Mucosa of stomach (tissue), 1 donor: ENCODE data around the gene LTBP1.
"Not testable (repeated sequence)": the region's sequence is repeated elsewhere in the genome, so short reads cannot be mapped to it uniquely, and the experiment has no call there.

Source experiments
- H3K27me3 ChIP-seq: one replicate; pipeline ENCODE4 v1.7.0; 2013; ENCODE audit warnings: mild to moderate bottlenecking, low read length; ENCODE audit not compliant: control insufficient read depth, insufficient read depth
- H3K36me3 ChIP-seq: one replicate; pipeline ENCODE4 v1.7.0; 2013; ENCODE audit warnings: low read length; ENCODE audit not compliant: control insufficient read depth, insufficient read depth
- H3K4me1 ChIP-seq: one replicate; pipeline ENCODE4 v1.7.0; 2013; ENCODE audit warnings: mild to moderate bottlenecking, low read length; ENCODE audit not compliant: control insufficient read depth, insufficient read depth
- H3K4me3 ChIP-seq: one replicate; pipeline ENCODE4 v1.7.0; 2013; ENCODE audit warnings: low read length
- H3K9ac ChIP-seq: one replicate; pipeline ENCODE4 v1.7.0; 2013; ENCODE audit warnings: mild to moderate bottlenecking, low read length, moderate library complexity
- H3K9me3 ChIP-seq: one replicate; pipeline ENCODE4 v1.7.0; 2013; ENCODE audit warnings: mild to moderate bottlenecking, low read length, moderate library complexity; ENCODE audit not compliant: control insufficient read depth
- donor health status: Pancreatic carcinoma.

LTBP1 gene

GRCh38 chr2:33038799-33039198 is 92.0 kb downstream of the LTBP1 start:
- no peaks in the 10 kb centered on the region for H3K27me3 ChIP-seq
- H3K9me3 ChIP-seq = no peaks in the 10 kb centered on the region
- H3K4me3 ChIP-seq = no peak overlapping the region
- H3K4me1 ChIP-seq = no peaks in the 10 kb centered on the region
- H3K9ac ChIP-seq = no peak overlapping the region
- H3K36me3 ChIP-seq = no peaks in the 10 kb centered on the region

- no peak overlapping the region for H3K4me3 ChIP-seq
- H3K4me1 ChIP-seq = no peaks in the 10 kb centered on the region
- H3K36me3 ChIP-seq = no peaks in the 10 kb centered on the region
- no peaks in the 10 kb centered on the region for H3K9me3 ChIP-seq
- H3K9ac ChIP-seq = no peak overlapping the region
- H3K27me3 ChIP-seq = no peaks in the 10 kb centered on the region
Observed at GRCh38 chr2:33040541-33040940, 93.8 kb downstream of the LTBP1 start.

GRCh38 chr2:33042265-33042664 is 95.5 kb downstream of the LTBP1 start:
- Histone ChIP-seq H3K4me1 (no peaks in the 10 kb centered on the region), H3K27me3 (no peaks in the 10 kb centered on the region), H3K4me3 (no peak overlapping the region), H3K36me3 (no peaks in the 10 kb centered on the region), H3K9me3 (no peaks in the 10 kb centered on the region), H3K9ac (no peak overlapping the region)

GRCh38 chr2:33042819-33043218 is 96.1 kb downstream of the LTBP1 start:
- Histone ChIP-seq H3K9me3 (no peaks in the 10 kb centered on the region), H3K4me3 (no peak overlapping the region)

GRCh38 chr2:33047939-33048338 is 101.2 kb downstream of the LTBP1 start:
- Histone ChIP-seq H3K4me3 (no peak overlapping the region), H3K9ac (no peak overlapping the region), H3K4me1 (no peaks in the 10 kb centered on the region), H3K36me3 (no peaks in the 10 kb centered on the region), H3K27me3 (no peaks in the 10 kb centered on the region), H3K9me3 (no peaks in the 10 kb centered on the region)

More at GRCh38 chr2:33042819-33043218, 96.1 kb downstream of the LTBP1 start:
- Histone ChIP-seq H3K27me3 (no peaks in the 10 kb centered on the region), H3K9ac (no peak overlapping the region), H3K36me3 (no peaks in the 10 kb centered on the region), H3K4me1 (no peaks in the 10 kb centered on the region)

- H3K4me1 ChIP-seq = no peaks in the 10 kb centered on the region
- H3K9me3 ChIP-seq = no peaks in the 10 kb centered on the region
- H3K27me3 ChIP-seq = no peaks in the 10 kb centered on the region
- no peaks in the 10 kb centered on the region for H3K36me3 ChIP-seq
- no peak overlapping the region for H3K4me3 ChIP-seq
- no peak overlapping the region for H3K9ac ChIP-seq
Observed at GRCh38 chr2:33051586-33052360, 105.0 kb downstream of the LTBP1 start.

GRCh38 chr2:33052361-33052735 is 105.6 kb downstream of the LTBP1 start:
- no peaks in the 10 kb centered on the region for H3K36me3 ChIP-seq
- H3K9me3 ChIP-seq = no peaks in the 10 kb centered on the region
- H3K4me3 ChIP-seq = no peak overlapping the region

GRCh38 chr2:33052795-33053194 is 106.0 kb downstream of the LTBP1 start:
- not testable (repeated sequence) for H3K4me3 ChIP-seq, H3K27me3 ChIP-seq, H3K9me3 ChIP-seq, H3K9ac ChIP-seq, H3K36me3 ChIP-seq, H3K4me1 ChIP-seq

More at GRCh38 chr2:33052361-33052735, 105.6 kb downstream of the LTBP1 start:
- Histone ChIP-seq H3K27me3 (no peaks in the 10 kb centered on the region), H3K4me1 (no peaks in the 10 kb centered on the region), H3K9ac (no peak overlapping the region)

- Histone ChIP-seq H3K4me3 (no peak overlapping the region), H3K27me3 (no peaks in the 10 kb centered on the region), H3K9ac (no peak overlapping the region), H3K4me1 (no peaks in the 10 kb centered on the region), H3K36me3 (no peaks in the 10 kb centered on the region), H3K9me3 (no peaks in the 10 kb centered on the region)
Observed at GRCh38 chr2:33056170-33056569, 109.4 kb downstream of the LTBP1 start.

- not testable (repeated sequence) for H3K4me3 ChIP-seq, H3K4me1 ChIP-seq, H3K9ac ChIP-seq, H3K9me3 ChIP-seq, H3K36me3 ChIP-seq, H3K27me3 ChIP-seq
Observed at GRCh38 chr2:33057307-33058028, 110.7 kb downstream of the LTBP1 start.

GRCh38 chr2:33058716-33059470 is 112.1 kb downstream of the LTBP1 start:
- no peaks in the 10 kb centered on the region for H3K27me3 ChIP-seq
- no peaks in the 10 kb centered on the region for H3K9me3 ChIP-seq
- no peak overlapping the region for H3K4me3 ChIP-seq
- H3K9ac ChIP-seq = no peak overlapping the region
- H3K36me3 ChIP-seq = no peaks in the 10 kb centered on the region
- no peaks in the 10 kb centered on the region for H3K4me1 ChIP-seq
